ENCODE results near the gene DAP. TPM values are rescaled to one million over a fixed set of nuclear protein-coding genes. Genes with fewer than 3 reads are reported as not detected.

DAP gene
- polyA plus RNA-seq, 3 donors, result 60.9 to 69.0 (median 62.3) TPM

DNA sequence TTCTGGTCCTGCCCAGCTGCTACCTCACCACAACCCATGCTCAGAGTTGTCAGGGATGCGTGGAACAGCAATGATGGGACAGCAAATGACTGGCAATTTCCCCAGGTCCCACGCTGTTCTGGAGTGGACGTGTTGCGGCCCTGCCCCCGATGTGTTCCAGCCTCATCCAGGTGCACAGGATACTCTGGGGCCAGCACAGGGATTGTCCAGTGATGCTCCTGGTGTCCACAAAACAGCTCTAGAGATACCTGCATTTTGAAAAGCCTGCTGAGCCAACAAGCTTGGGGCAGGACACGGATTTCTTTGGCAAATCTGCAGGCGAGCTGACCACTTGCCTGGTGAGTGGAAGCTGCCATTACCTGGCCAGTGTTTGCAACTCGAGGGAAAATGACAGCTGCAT, 108.4 kb downstream of the DAP start:
- no peak overlapping the region for H3K9ac ChIP-seq (ENCODE audit: insufficient read depth, low read length, poor library complexity, severe bottlenecking)
- H3K27ac ChIP-seq (ENCODE audit: low read depth in 1 of 2, low read length in 2 of 2), result no peak overlapping the region
- WGBS (ENCODE audit: insufficient coverage), result 95% methylated on average over 8 of the region's 8 CpGs
- no peaks in the 10 kb centered on the region for H3K9me3 ChIP-seq (replicated peaks in 1 of 2; ENCODE audit: control insufficient read depth in 1 of 2, insufficient read depth in 1 of 2, low read length in 2 of 2)
- H3K4me2 ChIP-seq (replicated peaks; ENCODE audit: extremely low read depth, low read length, poor library complexity, severe bottlenecking), result no peak overlapping the region
- H3K4me3 Mint-ChIP-seq, result no peak overlapping the region
- H3K4me1 ChIP-seq (ENCODE audit: control insufficient read depth in 1 of 2, insufficient read depth in 2 of 2, low read length in 2 of 2), result no peaks in the 10 kb centered on the region
- no peaks in the 10 kb centered on the region for H3K36me3 ChIP-seq (replicated peaks in 1 of 2; ENCODE audit: control insufficient read depth in 1 of 2, insufficient read depth in 2 of 2, low read length in 2 of 2)
- H3K4me3 ChIP-seq (replicated peaks in 1 of 3; ENCODE audit: low read depth in 2 of 3, low read length in 3 of 3), result no peak overlapping the region
- H3K4me1 Mint-ChIP-seq, result no peaks in the 10 kb centered on the region
- H3K27ac Mint-ChIP-seq, result no peak overlapping the region
- intact Hi-C loops (cut with micrococcal nuclease), result no loop called here
- DNase-seq, result no peak
- H3K79me2 ChIP-seq (ENCODE audit: insufficient read depth, low read length), result no peaks in the 10 kb centered on the region
- no peaks in the 10 kb centered on the region for H3K27me3 ChIP-seq (ENCODE audit: control insufficient read depth in 2 of 2, insufficient read depth in 2 of 2, low read length in 2 of 2)
- H3K27me3 Mint-ChIP-seq (ENCODE audit: low read depth in 3 of 3), result peaks cover 0 to 1% (median 0%) of the 10 kb centered on the region in 3 donors
- peaks cover 0 to 5% (median 0%) of the 10 kb centered on the region in 7 donors for H3K9me3 Mint-ChIP-seq
- H2AFZ ChIP-seq (ENCODE audit: insufficient read depth, low read depth, low read length, poor library complexity, severe bottlenecking), result no peak overlapping the region
- TF ChIP-seq, protein P1, sequence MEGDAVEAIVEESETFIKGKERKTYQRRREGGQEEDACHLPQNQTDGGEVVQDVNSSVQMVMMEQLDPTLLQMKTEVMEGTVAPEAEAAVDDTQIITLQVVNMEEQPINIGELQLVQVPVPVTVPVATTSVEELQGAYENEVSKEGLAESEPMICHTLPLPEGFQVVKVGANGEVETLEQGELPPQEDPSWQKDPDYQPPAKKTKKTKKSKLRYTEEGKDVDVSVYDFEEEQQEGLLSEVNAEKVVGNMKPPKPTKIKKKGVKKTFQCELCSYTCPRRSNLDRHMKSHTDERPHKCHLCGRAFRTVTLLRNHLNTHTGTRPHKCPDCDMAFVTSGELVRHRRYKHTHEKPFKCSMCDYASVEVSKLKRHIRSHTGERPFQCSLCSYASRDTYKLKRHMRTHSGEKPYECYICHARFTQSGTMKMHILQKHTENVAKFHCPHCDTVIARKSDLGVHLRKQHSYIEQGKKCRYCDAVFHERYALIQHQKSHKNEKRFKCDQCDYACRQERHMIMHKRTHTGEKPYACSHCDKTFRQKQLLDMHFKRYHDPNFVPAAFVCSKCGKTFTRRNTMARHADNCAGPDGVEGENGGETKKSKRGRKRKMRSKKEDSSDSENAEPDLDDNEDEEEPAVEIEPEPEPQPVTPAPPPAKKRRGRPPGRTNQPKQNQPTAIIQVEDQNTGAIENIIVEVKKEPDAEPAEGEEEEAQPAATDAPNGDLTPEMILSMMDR (IDR thresholded peaks at IDR 0.05), result no peak
- H3K36me3 Mint-ChIP-seq, result no peaks in the 10 kb centered on the region
- H4K20me1 ChIP-seq (ENCODE audit: insufficient read depth, low read length), result no peaks in the 10 kb centered on the region

DNA sequence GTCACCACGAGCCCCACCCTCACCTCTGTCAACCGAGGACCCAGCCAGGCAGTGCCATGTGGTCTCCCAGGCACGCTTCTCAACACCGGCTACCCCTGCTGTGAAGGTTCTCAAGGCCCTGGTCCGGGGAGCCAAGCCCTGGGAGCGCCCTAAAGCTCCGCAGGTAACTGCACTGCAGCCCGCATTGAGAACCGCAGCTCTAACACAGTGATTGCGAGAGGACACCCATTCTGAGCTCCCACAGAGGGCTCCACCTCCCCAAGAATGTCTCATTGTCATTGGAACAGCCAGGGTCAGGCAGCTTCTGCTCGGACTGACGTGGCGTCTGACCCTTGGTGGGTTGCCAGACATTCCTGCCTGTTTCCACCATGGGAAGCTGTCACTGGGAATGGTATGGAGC, 108.9 kb downstream of the DAP start:
- Histone ChIP-seq H3K4me1 (ENCODE audit: control insufficient read depth in 1 of 2, insufficient read depth in 2 of 2, low read length in 2 of 2) (no peaks in the 10 kb centered on the region), H3K27ac (ENCODE audit: low read depth in 1 of 2, low read length in 2 of 2) (no peak overlapping the region), H3K36me3 (replicated peaks in 1 of 2; ENCODE audit: control insufficient read depth in 1 of 2, insufficient read depth in 2 of 2, low read length in 2 of 2) (no peaks in the 10 kb centered on the region), H3K79me2 (ENCODE audit: insufficient read depth, low read length) (no peaks in the 10 kb centered on the region), H3K27me3 (ENCODE audit: control insufficient read depth in 2 of 2, insufficient read depth in 2 of 2, low read length in 2 of 2) (no peaks in the 10 kb centered on the region), H3K4me3 (replicated peaks in 1 of 3; ENCODE audit: low read depth in 2 of 3, low read length in 3 of 3) (no peak overlapping the region), H3K9me3 (replicated peaks in 1 of 2; ENCODE audit: control insufficient read depth in 1 of 2, insufficient read depth in 1 of 2, low read length in 2 of 2) (no peaks in the 10 kb centered on the region), H3K4me2 (replicated peaks; ENCODE audit: extremely low read depth, low read length, poor library complexity, severe bottlenecking) (no peak overlapping the region), H2AFZ (ENCODE audit: insufficient read depth, low read depth, low read length, poor library complexity, severe bottlenecking) (no peak overlapping the region), H4K20me1 (ENCODE audit: insufficient read depth, low read length) (no peaks in the 10 kb centered on the region), H3K9ac (ENCODE audit: insufficient read depth, low read length, poor library complexity, severe bottlenecking) (no peak overlapping the region)
- H3K36me3 Mint-ChIP-seq, result no peaks in the 10 kb centered on the region
- H3K27me3 Mint-ChIP-seq (ENCODE audit: low read depth in 3 of 3), result peaks cover 0 to 1% (median 0%) of the 10 kb centered on the region in 3 donors
- 96% methylated on average over 13 of the region's 13 CpGs for WGBS (ENCODE audit: insufficient coverage)
- DNase-seq, result no peak
- no peak overlapping the region for H3K27ac Mint-ChIP-seq
- intact Hi-C loops (cut with micrococcal nuclease), result no loop called here
- H3K4me1 Mint-ChIP-seq, result no peaks in the 10 kb centered on the region
- H3K4me3 Mint-ChIP-seq, result no peak overlapping the region
- peaks cover 0 to 5% (median 0%) of the 10 kb centered on the region in 7 donors for H3K9me3 Mint-ChIP-seq
- TF ChIP-seq, protein P1 (IDR thresholded peaks at IDR 0.05), result no peak
